ENCODE measurements around the gene TMEM126B. TPM values are rescaled to one million over a fixed set of nuclear protein-coding genes. Genes with fewer than 3 reads are reported as not detected.
A peak's percentile ranks its signal among the peaks of the same experiment; 100 is the strongest.

Gene TMEM126B
- total and polyA plus RNA-seq, 2 of the 13 experiments (the other 11 are each of a cell fraction or from before 2014, with no cell fraction given), result 33.6 to 54.8 TPM

DNA sequence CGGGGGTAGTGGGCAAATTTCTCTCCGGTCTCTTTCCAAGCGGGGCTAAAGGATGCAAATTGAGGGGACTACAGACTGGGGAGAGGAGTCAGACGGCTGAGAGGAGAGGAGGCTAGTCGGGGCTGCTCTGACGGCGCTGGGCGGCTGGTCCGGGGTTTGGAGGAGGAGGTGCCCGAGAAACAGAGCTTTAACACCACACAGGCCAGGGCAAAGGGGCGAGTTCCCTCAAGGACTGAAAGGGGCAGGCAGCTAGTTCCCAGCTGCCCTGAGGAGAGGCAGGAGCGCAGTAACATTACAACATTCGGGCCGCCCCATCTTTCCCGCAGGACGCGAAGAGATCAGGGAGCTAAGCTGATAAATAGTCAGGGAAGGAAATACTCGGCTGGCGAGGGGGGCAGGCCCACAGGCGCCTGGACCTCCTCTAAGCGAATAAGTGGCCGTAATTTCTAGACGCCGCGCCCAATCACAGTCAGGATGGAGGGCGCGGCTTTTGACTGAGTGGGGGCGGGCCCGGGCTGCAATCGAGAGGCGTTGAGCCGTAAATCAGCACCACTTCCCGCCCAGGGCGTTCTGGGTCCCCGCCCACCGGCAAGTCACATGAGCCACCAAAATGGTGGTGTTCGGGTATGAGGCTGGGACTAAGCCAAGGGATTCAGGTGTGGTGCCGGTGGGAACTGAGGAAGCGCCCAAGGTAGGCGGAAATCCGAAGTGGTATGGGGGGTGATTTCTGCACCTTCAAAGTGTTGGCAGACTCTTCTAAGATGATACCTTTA lies at the start of gene TMEM126B (continued):
- TF ChIP-seq, protein P1, sequence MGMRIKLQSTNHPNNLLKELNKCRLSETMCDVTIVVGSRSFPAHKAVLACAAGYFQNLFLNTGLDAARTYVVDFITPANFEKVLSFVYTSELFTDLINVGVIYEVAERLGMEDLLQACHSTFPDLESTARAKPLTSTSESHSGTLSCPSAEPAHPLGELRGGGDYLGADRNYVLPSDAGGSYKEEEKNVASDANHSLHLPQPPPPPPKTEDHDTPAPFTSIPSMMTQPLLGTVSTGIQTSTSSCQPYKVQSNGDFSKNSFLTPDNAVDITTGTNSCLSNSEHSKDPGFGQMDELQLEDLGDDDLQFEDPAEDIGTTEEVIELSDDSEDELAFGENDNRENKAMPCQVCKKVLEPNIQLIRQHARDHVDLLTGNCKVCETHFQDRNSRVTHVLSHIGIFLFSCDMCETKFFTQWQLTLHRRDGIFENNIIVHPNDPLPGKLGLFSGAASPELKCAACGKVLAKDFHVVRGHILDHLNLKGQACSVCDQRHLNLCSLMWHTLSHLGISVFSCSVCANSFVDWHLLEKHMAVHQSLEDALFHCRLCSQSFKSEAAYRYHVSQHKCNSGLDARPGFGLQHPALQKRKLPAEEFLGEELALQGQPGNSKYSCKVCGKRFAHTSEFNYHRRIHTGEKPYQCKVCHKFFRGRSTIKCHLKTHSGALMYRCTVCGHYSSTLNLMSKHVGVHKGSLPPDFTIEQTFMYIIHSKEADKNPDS (CRISPR knock-in tag; IDR thresholded peaks at IDR 0.05), result no peak
- TF ChIP-seq ZSCAN12 (CRISPR knock-in tag; IDR thresholded peaks at IDR 0.05) (no peak), ELF1 (CRISPR knock-in tag; IDR thresholded peaks at IDR 0.05) (peak; percentile 68), SIN3B (IDR thresholded peaks at IDR 0.05; ENCODE audit: low read length) (peak; percentile 81), ZNF773 (CRISPR knock-in tag; IDR thresholded peaks at IDR 0.05; ENCODE audit: borderline replicate concordance) (no peak), ZBTB46 (CRISPR knock-in tag; IDR thresholded peaks at IDR 0.05; ENCODE audit: borderline replicate concordance) (no peak), ZIK1 (CRISPR knock-in tag; IDR thresholded peaks at IDR 0.05; ENCODE audit: borderline replicate concordance, low read depth) (peak; percentile 83; the same call in 1 of the 2 replicates), ATF4 (CRISPR knock-in tag; IDR thresholded peaks at IDR 0.05) (no peak; a peak in 1 of 4 replicates), ZNF335 (CRISPR knock-in tag; IDR thresholded peaks at IDR 0.05) (0 out of 2 replicates have a peak, but pooled peaks have one; percentile 40), YEATS4 (CRISPR knock-in tag; IDR thresholded peaks at IDR 0.05; ENCODE audit: borderline replicate concordance) (peak; percentile 80), ZFP37 (CRISPR knock-in tag; IDR thresholded peaks at IDR 0.05; ENCODE audit: borderline replicate concordance) (0 out of 2 replicates have a peak, but pooled peaks have one; percentile 3), HDAC6 (IDR thresholded peaks at IDR 0.05; ENCODE audit: low read depth, low read length) (no peak), PTBP1 (IDR thresholded peaks at IDR 0.05; ENCODE audit: low read depth, low read length, poor library complexity, severe bottlenecking) (no peak), THYN1 (CRISPR knock-in tag; IDR thresholded peaks at IDR 0.05; ENCODE audit: borderline replicate concordance, low read depth) (no peak), MED8 (CRISPR knock-in tag; IDR thresholded peaks at IDR 0.05; ENCODE audit: insufficient replicate concordance) (no peak), ZNF274 (CRISPR knock-in tag; IDR thresholded peaks at IDR 0.05) (peak; percentile 41; the same call in 1 of the 2 replicates), ZBTB25 (CRISPR knock-in tag; IDR thresholded peaks at IDR 0.05) (no peak)
- TF ChIP-seq, protein P2, sequence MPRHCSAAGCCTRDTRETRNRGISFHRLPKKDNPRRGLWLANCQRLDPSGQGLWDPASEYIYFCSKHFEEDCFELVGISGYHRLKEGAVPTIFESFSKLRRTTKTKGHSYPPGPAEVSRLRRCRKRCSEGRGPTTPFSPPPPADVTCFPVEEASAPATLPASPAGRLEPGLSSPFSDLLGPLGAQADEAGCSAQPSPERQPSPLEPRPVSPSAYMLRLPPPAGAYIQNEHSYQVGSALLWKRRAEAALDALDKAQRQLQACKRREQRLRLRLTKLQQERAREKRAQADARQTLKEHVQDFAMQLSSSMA (CRISPR knock-in tag; IDR thresholded peaks at IDR 0.05), result peak; percentile 80; the same call in 1 of the 2 replicates
- TF ChIP-seq, protein P3, sequence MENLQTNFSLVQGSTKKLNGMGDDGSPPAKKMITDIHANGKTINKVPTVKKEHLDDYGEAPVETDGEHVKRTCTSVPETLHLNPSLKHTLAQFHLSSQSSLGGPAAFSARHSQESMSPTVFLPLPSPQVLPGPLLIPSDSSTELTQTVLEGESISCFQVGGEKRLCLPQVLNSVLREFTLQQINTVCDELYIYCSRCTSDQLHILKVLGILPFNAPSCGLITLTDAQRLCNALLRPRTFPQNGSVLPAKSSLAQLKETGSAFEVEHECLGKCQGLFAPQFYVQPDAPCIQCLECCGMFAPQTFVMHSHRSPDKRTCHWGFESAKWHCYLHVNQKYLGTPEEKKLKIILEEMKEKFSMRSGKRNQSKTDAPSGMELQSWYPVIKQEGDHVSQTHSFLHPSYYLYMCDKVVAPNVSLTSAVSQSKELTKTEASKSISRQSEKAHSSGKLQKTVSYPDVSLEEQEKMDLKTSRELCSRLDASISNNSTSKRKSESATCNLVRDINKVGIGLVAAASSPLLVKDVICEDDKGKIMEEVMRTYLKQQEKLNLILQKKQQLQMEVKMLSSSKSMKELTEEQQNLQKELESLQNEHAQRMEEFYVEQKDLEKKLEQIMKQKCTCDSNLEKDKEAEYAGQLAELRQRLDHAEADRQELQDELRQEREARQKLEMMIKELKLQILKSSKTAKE (CRISPR knock-in tag; IDR thresholded peaks at IDR 0.05; ENCODE audit: borderline replicate concordance), result no peak
